Breast epithelium (tissue), 4 donors: ENCODE data around the gene VWC2L. TPM values are rescaled to one million over a fixed set of nuclear protein-coding genes. Genes with fewer than 3 reads are reported as not detected.

Experiments used
- DNase-seq, 2 donors: peaks; one replicate each; pipeline ENCODE4 v3.0.0-alpha.2; 2019; ENCODE audit warnings: low spot score in 2 of 2
- H3K27ac ChIP-seq, 2 donors: fragments of 200-600 bp; sonication (generic) in 1 of 2; one replicate each; pipeline ENCODE4 v1.5.1; 2016 to 2019; ENCODE audit warnings: mild to moderate bottlenecking in 1 of 2
- H3K27me3 ChIP-seq, 2 donors: fragments of 200-600 bp; sonication (generic) in 1 of 2; one replicate each; pipeline versions ENCODE4 v1.5.1 to v1.6.0; 2017 to 2019; ENCODE audit warnings: control low read depth in 1 of 2, mild to moderate bottlenecking in 1 of 2
- H3K36me3 ChIP-seq: fragments of 200-600 bp; one replicate; pipeline ENCODE4 v1.5.1; 2019
- H3K4me1 ChIP-seq, 2 donors: fragments of 200-600 bp; sonication (generic); one replicate each; pipeline ENCODE4 v1.5.1; 2016 to 2019; ENCODE audit warnings: control low read depth in 1 of 2
- H3K4me3 ChIP-seq, 3 donors: fragments of 200-600 bp; sonication (generic); 1 replicate in 2 of 3; 2 replicates in 1 of 3; pipeline ENCODE4 v1.5.1; 2016 to 2019; ENCODE audit warnings: mild to moderate bottlenecking in 3 of 3, moderate library complexity in 2 of 3
- H3K9me3 ChIP-seq, 2 donors: fragments of 200-600 bp; sonication (generic) in 1 of 2; one replicate each; pipeline ENCODE4 v1.5.1; 2016 to 2019; ENCODE audit warnings: control low read depth in 1 of 2
- CTCF ChIP-seq, 3 donors: fragments of 450-650 bp; IDR thresholded peaks; one replicate each; pipeline ENCODE4 v1.5.1; 2016 to 2017; ENCODE audit warnings: antibody characterized with exemption in 3 of 3, mild to moderate bottlenecking in 3 of 3, moderate library complexity in 3 of 3
- POLR2A ChIP-seq: fragments of 450-650 bp; IDR thresholded peaks from one replicate; pipeline ENCODE4 v1.6.1; 2016; ENCODE audit warnings: antibody characterized with exemption, mild to moderate bottlenecking, moderate library complexity
- POLR2AphosphoS5 ChIP-seq, 3 donors: sonication (generic); formaldehyde crosslinking; IDR thresholded peaks; one replicate each; pipeline ENCODE4 v1.6.1; 2017; ENCODE audit warnings: antibody characterized with exemption in 3 of 3
- intact Hi-C: fragments of 100-400 bp; cut with DNase I; formaldehyde crosslinking; loops from one replicate; pipeline ENCODE4 v1.15.1; 2023; ENCODE audit warnings: low total_unique reads
- total RNA-seq, 3 donors: library from RNA; depleted of rRNA; stranded (reverse); fragments of >200 nt; gene quantifications; one replicate each; pipeline ENCODE4 v1.1.0, GENCODE V29; 2016

The VWC2L gene
- total RNA-seq, 3 donors from 2014 or later = 0.15 TPM; not detected in 2

GRCh38 chr2:214587442-214587841 lies 176.6 kb downstream of the VWC2L start:
- DNase-seq = no peak
- no peak overlapping the region for H3K27ac ChIP-seq
- intact Hi-C loops = no loop called here
- no peak overlapping the region for H3K4me3 ChIP-seq
- TF ChIP-seq POLR2AphosphoS5 (IDR thresholded peaks at IDR 0.05) = no peak
- TF ChIP-seq POLR2A = no peak
- no peak for TF ChIP-seq CTCF (IDR thresholded peaks at IDR 0.05)
- no peaks in the 10 kb centered on the region for H3K4me1 ChIP-seq
- H3K36me3 ChIP-seq = no peaks in the 10 kb centered on the region
- no peaks in the 10 kb centered on the region for H3K9me3 ChIP-seq
- no peaks in the 10 kb centered on the region for H3K27me3 ChIP-seq

- Histone ChIP-seq H3K9me3 (no peaks in the 10 kb centered on the region), H3K36me3 (no peaks in the 10 kb centered on the region), H3K4me3 (no peak overlapping the region), H3K27me3 (no peaks in the 10 kb centered on the region), H3K4me1 (no peaks in the 10 kb centered on the region), H3K27ac (no peak overlapping the region)
- intact Hi-C loops = no loop called here
- no peak for TF ChIP-seq POLR2AphosphoS5 (IDR thresholded peaks at IDR 0.05)
- TF ChIP-seq POLR2A = no peak
- no peak for TF ChIP-seq CTCF (IDR thresholded peaks at IDR 0.05)
- DNase-seq = no peak
Measured at GRCh38 chr2:214591366-214591765, 180.5 kb downstream of the VWC2L start.

- H3K4me1 ChIP-seq = no peaks in the 10 kb centered on the region
- TF ChIP-seq POLR2AphosphoS5 (IDR thresholded peaks at IDR 0.05) (no peak), POLR2A (no peak), CTCF (IDR thresholded peaks at IDR 0.05) (no peak)
- H3K36me3 ChIP-seq = no peaks in the 10 kb centered on the region
- H3K9me3 ChIP-seq = no peaks in the 10 kb centered on the region
- H3K4me3 ChIP-seq = no peak overlapping the region
- H3K27ac ChIP-seq = no peak overlapping the region
- intact Hi-C loops = no loop called here
- H3K27me3 ChIP-seq = no peaks in the 10 kb centered on the region
- no peak for DNase-seq
Measured at GRCh38 chr2:214592011-214592410, 181.2 kb downstream of the VWC2L start.

GRCh38 chr2:214593727-214594126 lies 182.9 kb downstream of the VWC2L start:
- no peaks in the 10 kb centered on the region for H3K36me3 ChIP-seq
- H3K27ac ChIP-seq = no peak overlapping the region

More at GRCh38 chr2:214593727-214594126, 182.9 kb downstream of the VWC2L start:
- DNase-seq = no peak
- Histone ChIP-seq H3K4me1 (no peaks in the 10 kb centered on the region), H3K4me3 (no peak overlapping the region), H3K9me3 (no peaks in the 10 kb centered on the region), H3K27me3 (no peaks in the 10 kb centered on the region)
- intact Hi-C loops = no loop called here
- TF ChIP-seq CTCF (IDR thresholded peaks at IDR 0.05) = no peak
- TF ChIP-seq POLR2AphosphoS5 (IDR thresholded peaks at IDR 0.05) = no peak
- no peak for TF ChIP-seq POLR2A
